Naive thymus-derived CD4-positive, alpha-beta T cell (primary cell): ENCODE data around the gene P4HA2. TPM values are rescaled to one million over a fixed set of nuclear protein-coding genes. Genes with fewer than 3 reads are reported as not detected.

Experiments used
- ATAC-seq: fragments of 150-1000 bp; cut with Tn5 transposase; 2 replicates; pipeline ENCODE4 v1.10.0; 2021; ENCODE audit warnings: mild to moderate bottlenecking, moderate library complexity
- CTCF ChIA-PET: fragments of 350-600 bp; sonication (Branson Sonifier 250); formaldehyde crosslinking; loops from one replicate; lab custom pipeline; 2021; ENCODE audit warnings: antibody characterized with exemption; lab: Charles Lee
- POLR2A ChIA-PET: fragments of 350-600 bp; sonication (Branson Sonifier 250); formaldehyde crosslinking; loops from one replicate; lab custom pipeline; 2021; ENCODE audit warnings: antibody characterized with exemption, inconsistent platforms; lab: Charles Lee
- DNase-seq, 9 donors: peaks; one replicate each; pipeline versions ENCODE4 v3.0.0 to v3.0.0-alpha.2; 2020 to 2022; ENCODE audit warnings: mixed read lengths in 1 of 9
- H3K27ac ChIP-seq: one replicate; pipeline ENCODE4 v1.7.0; 2013; ENCODE audit warnings: mild to moderate bottlenecking, low read depth, low read length, moderate library complexity
- H3K27me3 ChIP-seq, 2 donors: one replicate each; pipeline ENCODE4 v1.7.0; 2013; ENCODE audit warnings: low read length in 2 of 2, mild to moderate bottlenecking in 2 of 2, moderate library complexity in 2 of 2; ENCODE audit not compliant: control insufficient read depth in 2 of 2, insufficient read depth in 2 of 2
- H3K36me3 ChIP-seq, 3 experiments: 1 replicate in 2 of 3; 2 replicates in 1 of 3; pipeline ENCODE4 v1.7.0; 2013; ENCODE audit warnings: low read length in 3 of 3, mild to moderate bottlenecking in 3 of 3, moderate library complexity in 1 of 3; ENCODE audit not compliant: insufficient read depth in 3 of 3, control insufficient read depth in 2 of 3
- H3K4me1 ChIP-seq, 2 donors: one replicate each; pipeline ENCODE4 v1.7.0; 2013; ENCODE audit warnings: low read length in 2 of 2, mild to moderate bottlenecking in 2 of 2, moderate library complexity in 1 of 2; ENCODE audit not compliant: control insufficient read depth in 2 of 2, insufficient read depth in 2 of 2
- H3K4me3 ChIP-seq: 2 replicates; pipeline ENCODE4 v1.7.0; 2013; ENCODE audit warnings: mild to moderate bottlenecking, low read length
- H3K9me3 ChIP-seq, 3 experiments: 1 replicate in 2 of 3; 2 replicates in 1 of 3; pipeline ENCODE4 v1.7.0; 2013; ENCODE audit warnings: low read length in 3 of 3; ENCODE audit not compliant: control insufficient read depth in 2 of 3
- H3K27ac Mint-ChIP-seq, 9 donors: one replicate each; pipeline ENCODE4 v1.8.0; 2020 to 2022; ENCODE audit warnings: mixed read lengths in 9 of 9, mild to moderate bottlenecking in 8 of 9, moderate library complexity in 5 of 9, inconsistent platforms in 2 of 9
- H3K27me3 Mint-ChIP-seq, 5 donors: one replicate each; pipeline ENCODE4 v1.8.0; 2021 to 2022; ENCODE audit warnings: mixed read lengths in 5 of 5, mild to moderate bottlenecking in 1 of 5
- H3K36me3 Mint-ChIP-seq, 5 donors: one replicate each; pipeline ENCODE4 v1.8.0; 2020 to 2022; ENCODE audit warnings: mixed read lengths in 5 of 5, mild to moderate bottlenecking in 3 of 5, inconsistent platforms in 1 of 5
- H3K4me1 Mint-ChIP-seq, 7 donors: one replicate each; pipeline ENCODE4 v1.8.0; 2020 to 2022; ENCODE audit warnings: mixed read lengths in 7 of 7, mild to moderate bottlenecking in 3 of 7, inconsistent platforms in 1 of 7
- H3K4me3 Mint-ChIP-seq, 10 donors: one replicate each; pipeline ENCODE4 v1.8.0; 2020 to 2022; ENCODE audit warnings: mild to moderate bottlenecking in 10 of 10, mixed read lengths in 10 of 10, moderate library complexity in 6 of 10, inconsistent platforms in 2 of 10
- H3K9me3 Mint-ChIP-seq, 11 donors: one replicate each; pipeline ENCODE4 v1.8.0; 2020 to 2022; ENCODE audit warnings: mixed read lengths in 11 of 11, mild to moderate bottlenecking in 4 of 11, inconsistent platforms in 1 of 11, moderate library complexity in 1 of 11
- intact Hi-C, 2 donors: fragments of 100-400 bp; cut with micrococcal nuclease; formaldehyde crosslinking; loops; one replicate each; pipeline ENCODE4 v1.15.1; 2023
- polyA plus RNA-seq, 2 donors: library from polyadenylated mRNA; unstranded; fragments of 300-500 nt; fragmentation: Illumina TruSeq; gene quantifications; one replicate each; pipeline ENCODE4 v1.2.3, GENCODE V29; 2021
- total RNA-seq, 6 experiments: library from RNA in 5 of 6; stranded (reverse) in 5 of 6; gene quantifications; 1 replicate in 5 of 6; 2 replicates in 1 of 6; pipeline ENCODE4 v1.2.3 and lab custom pipeline; 2021 to 2026

Gene P4HA2
- total and polyA plus RNA-seq, 7 experiments from 2014 or later = 0.30 to 23.9 (median 0.99) TPM; not detected in 3

DNA sequence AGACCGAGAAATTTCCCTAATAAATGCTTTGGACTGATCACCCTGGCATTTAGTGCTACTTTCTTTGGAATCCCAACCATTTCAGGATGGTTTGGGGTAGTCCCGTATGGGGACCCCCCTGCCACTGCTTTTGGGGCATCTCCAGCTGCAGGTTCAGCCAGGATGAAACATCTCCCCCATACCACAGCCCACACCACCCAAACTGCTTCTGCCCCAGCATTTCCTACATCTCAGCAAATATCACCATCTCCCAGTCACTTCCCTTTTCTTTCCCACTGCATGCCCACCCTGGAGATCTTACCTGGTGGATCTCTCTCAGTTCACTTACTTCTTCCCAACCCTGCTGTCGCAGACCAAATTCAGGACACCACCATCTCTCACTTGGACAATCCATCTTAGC is 4.8 kb upstream of the P4HA2 start:
- Histone ChIP-seq H3K27me3 (no peaks in the 10 kb centered on the region), H3K4me3 (no peak overlapping the region), H3K27ac (no peak overlapping the region), H3K36me3 (no peaks in the 10 kb centered on the region), H3K9me3 (no peaks in the 10 kb centered on the region), H3K4me1 (no peaks in the 10 kb centered on the region)
- intact Hi-C loops = loop anchor here in 1 of 2 donors (10.0 kb wide), 2 partner anchors 132 to 272 kb away; partner anchors contain the start of gene SLC22A5
- H3K4me3 Mint-ChIP-seq = no peak overlapping the region
- peaks cover 16 to 41% (median 23%) of the 10 kb centered on the region in 5 donors for H3K27me3 Mint-ChIP-seq
- peaks cover 0 to 4% (median 0%) of the 10 kb centered on the region in 11 donors for H3K9me3 Mint-ChIP-seq
- H3K4me1 Mint-ChIP-seq = peaks cover 0 to 22% (median 9%) of the 10 kb centered on the region in 7 donors
- CTCF ChIA-PET = no interaction called here
- no peak overlapping the region for H3K27ac Mint-ChIP-seq
- H3K36me3 Mint-ChIP-seq = peaks cover 0 to 8% (median 0%) of the 10 kb centered on the region in 5 donors
- POLR2A ChIA-PET = no interaction called here
- DNase-seq = no peak
- ATAC-seq = no peak

DNA sequence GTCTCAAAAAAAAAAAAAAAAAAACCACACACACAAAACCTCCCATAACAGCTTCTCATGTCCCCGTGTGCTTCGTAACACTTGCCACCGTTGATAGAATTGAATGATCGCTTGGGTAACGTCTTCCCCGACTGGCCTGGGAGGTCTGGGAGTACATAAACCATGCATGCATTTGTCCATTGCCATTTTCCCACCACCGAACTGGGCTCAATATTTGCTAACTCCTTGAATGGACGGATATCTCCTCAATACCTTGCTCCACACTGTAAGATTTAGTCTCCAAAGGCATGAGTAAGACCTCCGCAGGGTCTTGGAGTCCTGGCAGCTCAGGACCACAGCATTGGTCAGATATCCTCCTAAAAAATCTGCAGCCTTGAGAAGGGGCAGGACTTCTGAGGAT is 3.2 kb upstream of the P4HA2 start:
- intact Hi-C loops = loop anchor here in 1 of 2 donors (10.0 kb wide), 2 partner anchors 134 to 274 kb away; partner anchors contain the start of gene SLC22A5
- ChIA-PET CTCF (no interaction called here), POLR2A (no interaction called here)
- Mint-ChIP-seq H3K4me1 (peaks cover 0 to 33% (median 12%) of the 10 kb centered on the region in 7 donors), H3K36me3 (peaks cover 0 to 8% (median 1%) of the 10 kb centered on the region in 5 donors), H3K4me3 (peak overlapping the region in 1 of 10 donors; percentile 10), H3K9me3 (peaks cover 0 to 4% (median 0%) of the 10 kb centered on the region in 11 donors), H3K27me3 (peaks cover 20 to 46% (median 33%) of the 10 kb centered on the region in 5 donors), H3K27ac (no peak overlapping the region)
- no peaks in the 10 kb centered on the region for H3K9me3 ChIP-seq
- H3K27me3 ChIP-seq = no peaks in the 10 kb centered on the region
- ATAC-seq = no peak
- no peaks in the 10 kb centered on the region for H3K4me1 ChIP-seq
- H3K27ac ChIP-seq = no peak overlapping the region
- H3K4me3 ChIP-seq = no peak overlapping the region
- no peak for DNase-seq
- H3K36me3 ChIP-seq = no peaks in the 10 kb centered on the region

DNA sequence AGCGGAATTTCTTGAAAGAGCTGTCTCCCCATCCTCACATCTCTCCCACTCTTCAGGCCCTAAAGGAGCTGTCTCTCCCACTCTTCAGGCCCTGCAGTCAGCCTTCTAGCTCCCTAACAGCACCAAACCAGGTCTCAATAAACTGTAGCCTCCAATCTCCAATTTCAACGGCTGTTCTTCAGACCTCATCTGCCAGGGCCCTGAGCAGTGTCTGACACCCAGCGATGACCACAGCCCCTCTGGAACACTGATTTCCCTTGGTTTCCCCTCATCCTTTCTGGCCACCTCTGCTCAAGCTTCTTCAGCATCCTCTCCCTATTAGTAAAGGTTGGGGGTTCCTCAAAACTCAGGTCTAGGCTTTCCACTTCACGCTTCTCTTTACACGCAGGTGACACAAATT is 1.6 kb upstream of the P4HA2 start:
- POLR2A ChIA-PET = no interaction called here
- H3K27ac Mint-ChIP-seq = peak overlapping the region in 1 of 9 donors; percentile 3
- no peaks in the 10 kb centered on the region for H3K36me3 ChIP-seq
- H3K27me3 ChIP-seq = no peaks in the 10 kb centered on the region
- H3K4me1 Mint-ChIP-seq = peaks cover 10 to 46% (median 20%) of the 10 kb centered on the region in 7 donors
- H3K27me3 Mint-ChIP-seq = peaks cover 20 to 57% (median 38%) of the 10 kb centered on the region in 5 donors
- peaks cover 0 to 8% (median 6%) of the 10 kb centered on the region in 5 donors for H3K36me3 Mint-ChIP-seq
- H3K4me3 ChIP-seq = no peak overlapping the region
- no peaks in the 10 kb centered on the region for H3K4me1 ChIP-seq
- H3K9me3 Mint-ChIP-seq = peaks cover 0 to 4% (median 0%) of the 10 kb centered on the region in 11 donors
- peak overlapping the region in 9 of 10 donors; percentile 35 to 76 (median 57) for H3K4me3 Mint-ChIP-seq
- no peak overlapping the region for H3K27ac ChIP-seq
- intact Hi-C loops = no loop called here
- ATAC-seq (no peak), DNase-seq (no peak)
- H3K9me3 ChIP-seq = no peaks in the 10 kb centered on the region
- CTCF ChIA-PET = interaction anchor here (1.8 kb wide), 1 partner anchor 9 kb away, joined by 8 read pairs; no protein-coding TSS in a partner anchor

DNA sequence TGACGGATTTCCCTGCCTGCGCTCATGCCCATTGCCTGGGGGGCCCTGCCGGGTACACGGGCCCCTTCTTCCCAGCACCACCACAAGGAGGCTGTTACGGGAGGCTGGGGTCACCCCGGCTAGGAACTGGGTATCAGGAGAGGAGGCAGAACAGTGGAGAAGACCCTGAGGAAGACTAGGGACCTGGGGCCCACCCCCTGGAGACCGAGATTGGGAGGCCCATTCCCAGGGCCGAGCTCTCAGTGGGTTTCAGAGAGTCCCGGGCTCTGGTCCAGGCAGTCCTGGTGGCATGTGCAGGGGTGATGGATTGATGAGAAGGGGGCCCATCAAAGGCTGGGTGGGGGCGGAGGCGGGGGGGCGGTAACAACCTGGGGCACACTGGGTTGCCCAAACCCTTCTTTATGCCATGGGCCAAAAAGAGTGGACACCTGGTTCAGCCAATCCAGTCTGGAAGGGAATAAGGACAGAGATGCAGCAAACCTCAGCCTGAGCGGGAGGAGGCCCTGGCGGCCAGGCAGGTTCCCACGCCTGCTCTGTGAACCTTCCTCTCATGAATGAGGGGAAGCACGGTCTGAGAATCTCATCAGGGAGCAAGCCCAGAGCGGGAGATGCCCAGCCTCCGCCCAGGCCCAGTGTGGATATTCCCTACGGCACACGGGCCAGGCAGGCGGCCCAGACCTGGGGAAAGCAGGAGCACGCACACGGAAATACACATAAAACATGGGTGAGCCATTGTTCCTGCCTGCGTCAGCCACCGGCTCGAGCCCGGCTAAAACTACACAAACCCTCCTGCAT is 785 bp upstream of the P4HA2 start:
- Mint-ChIP-seq H3K36me3 (peaks cover 0 to 8% (median 6%) of the 10 kb centered on the region in 5 donors), H3K27me3 (peaks cover 20 to 61% (median 38%) of the 10 kb centered on the region in 5 donors), H3K4me3 (peak overlapping the region in 8 of 10 donors; percentile 35 to 76 (median 60)), H3K27ac (no peak overlapping the region), H3K4me1 (peaks cover 10 to 49% (median 20%) of the 10 kb centered on the region in 7 donors), H3K9me3 (peaks cover 0 to 4% (median 0%) of the 10 kb centered on the region in 11 donors)
- ChIA-PET POLR2A (no interaction called here), CTCF (interaction anchor here (1.8 kb wide), 1 partner anchor 10 kb away, joined by 8 read pairs; no protein-coding TSS in a partner anchor)
- Histone ChIP-seq H3K4me1 (no peaks in the 10 kb centered on the region), H3K4me3 (no peak overlapping the region), H3K27me3 (no peaks in the 10 kb centered on the region), H3K27ac (no peak overlapping the region), H3K9me3 (no peaks in the 10 kb centered on the region), H3K36me3 (no peaks in the 10 kb centered on the region)
- DNase-seq = no peak
- ATAC-seq = no peak
- intact Hi-C loops = no loop called here

DNA sequence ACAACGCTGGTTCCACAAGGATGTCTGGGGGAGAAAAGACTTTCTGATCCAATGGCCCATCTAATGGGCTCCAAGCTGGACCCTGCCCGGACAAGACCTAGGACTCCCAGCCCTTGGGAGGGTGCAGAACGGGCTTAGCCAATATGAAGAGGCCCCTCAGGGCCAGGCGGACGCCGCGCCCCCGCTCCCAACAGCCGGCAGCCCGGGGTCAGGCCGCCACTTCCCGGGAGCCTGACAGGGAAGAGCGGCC is 493 bp downstream of the P4HA2 start:
- ATAC-seq (no peak), DNase-seq (no peak)
- no peaks in the 10 kb centered on the region for H3K4me1 ChIP-seq
- H3K27me3 ChIP-seq = no peaks in the 10 kb centered on the region
- Mint-ChIP-seq H3K27ac (no peak overlapping the region), H3K27me3 (peaks cover 20 to 56% (median 33%) of the 10 kb centered on the region in 5 donors), H3K4me1 (peaks cover 10 to 54% (median 20%) of the 10 kb centered on the region in 7 donors), H3K36me3 (peaks cover 0 to 11% (median 5%) of the 10 kb centered on the region in 5 donors), H3K4me3 (peak overlapping the region in 8 of 10 donors; percentile 1 to 76 (median 22)), H3K9me3 (peaks cover 0 to 4% (median 0%) of the 10 kb centered on the region in 11 donors)
- CTCF ChIA-PET = no interaction called here
- peak overlapping the region; percentile 35 for H3K4me3 ChIP-seq
- intact Hi-C loops = no loop called here
- no peaks in the 10 kb centered on the region for H3K9me3 ChIP-seq
- no peak overlapping the region for H3K27ac ChIP-seq
- POLR2A ChIA-PET = no interaction called here
- H3K36me3 ChIP-seq = no peaks in the 10 kb centered on the region

DNA sequence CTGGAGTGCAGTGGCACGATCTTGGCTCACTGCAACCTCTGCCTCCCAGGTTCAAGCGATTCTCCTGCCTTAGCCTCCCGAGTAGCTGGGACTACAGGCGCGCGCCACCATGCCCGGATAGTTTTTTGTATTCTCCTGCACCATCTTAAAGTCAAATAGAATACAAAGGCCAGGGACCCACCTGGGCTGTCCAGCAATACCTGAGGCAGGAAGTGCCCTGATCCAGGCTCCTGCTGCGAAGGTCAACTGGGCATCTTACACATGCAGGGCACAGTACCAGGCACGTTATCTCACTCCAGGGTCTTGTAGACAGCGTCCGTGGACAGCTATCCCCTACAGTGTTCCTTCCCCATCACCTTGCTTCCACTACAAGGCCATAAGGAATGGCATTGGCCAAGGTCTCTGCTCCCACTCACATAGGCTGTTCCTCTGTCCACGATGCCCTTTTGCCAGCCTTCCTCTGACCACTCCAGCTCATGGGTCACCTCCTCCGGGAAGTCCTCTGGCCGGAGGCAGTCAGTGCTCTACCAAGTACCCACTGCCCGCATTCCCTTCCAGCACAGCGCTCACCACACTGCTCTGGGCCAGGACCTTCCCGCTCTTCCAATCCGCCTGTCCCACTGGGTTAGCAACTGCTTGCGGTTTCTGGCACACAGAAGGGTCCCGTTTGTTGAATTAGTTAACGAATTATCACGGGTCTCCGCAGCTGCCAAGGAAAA is 978 bp downstream of the P4HA2 start:
- H3K9me3 Mint-ChIP-seq = peaks cover 0 to 4% (median 0%) of the 10 kb centered on the region in 11 donors
- H3K9me3 ChIP-seq = no peaks in the 10 kb centered on the region
- H3K36me3 Mint-ChIP-seq = peaks cover 0 to 11% (median 5%) of the 10 kb centered on the region in 5 donors
- CTCF ChIA-PET = no interaction called here
- no peaks in the 10 kb centered on the region for H3K4me1 ChIP-seq
- H3K4me3 Mint-ChIP-seq = peak overlapping the region in 9 of 10 donors; percentile 14 to 76 (median 21)
- no peaks in the 10 kb centered on the region for H3K27me3 ChIP-seq
- no peaks in the 10 kb centered on the region for H3K36me3 ChIP-seq
- no peak for ATAC-seq
- H3K27me3 Mint-ChIP-seq = peaks cover 20 to 55% (median 31%) of the 10 kb centered on the region in 5 donors
- intact Hi-C loops = no loop called here
- no peak for DNase-seq
- POLR2A ChIA-PET = no interaction called here
- no peak overlapping the region for H3K27ac Mint-ChIP-seq
- no peak overlapping the region for H3K4me3 ChIP-seq
- H3K4me1 Mint-ChIP-seq = peaks cover 10 to 54% (median 20%) of the 10 kb centered on the region in 7 donors
- no peak overlapping the region for H3K27ac ChIP-seq
